GM12873 (cell line): ENCODE results near the gene NAPG.

Experiments used
- CTCF ChIP-seq: IDR thresholded peaks from 2 replicates; pipeline ENCODE4 v1.5.1; 2012; ENCODE audit warnings: low read depth, mild to moderate bottlenecking, moderate library complexity, low read length, control low read depth; ENCODE audit not compliant: insufficient read depth; ENCODE audit errors: missing control alignments

The NAPG gene

GRCh38 chr18:10530852-10531251, 5.0 kb downstream of the NAPG start:
- TF ChIP-seq CTCF: no peak

- TF ChIP-seq CTCF: no peak
These were observed 7.3 kb downstream of the NAPG start for GRCh38 chr18:10533111-10533510.

GRCh38 chr18:10536280-10536679, 10.5 kb downstream of the NAPG start:
- TF ChIP-seq CTCF: no peak

- TF ChIP-seq CTCF: no peak
These were observed 11.9 kb downstream of the NAPG start for GRCh38 chr18:10537765-10538164.

- TF ChIP-seq CTCF: no peak
These were observed 17.4 kb downstream of the NAPG start for GRCh38 chr18:10543277-10543676.

- TF ChIP-seq CTCF: no peak
These were observed 18.4 kb downstream of the NAPG start for GRCh38 chr18:10544093-10544748.

- no peak for TF ChIP-seq CTCF
These were observed 20.9 kb downstream of the NAPG start for GRCh38 chr18:10546557-10547300.
